K562 (cell line): ENCODE data around the gene TTC21A. TPM values are rescaled to one million over a fixed set of nuclear protein-coding genes. Genes with fewer than 3 reads are reported as not detected.

Experiments used
- ATAC-seq: fragments of 200-7000 bp; cut with Tn5 transposase; 3 replicates; pipeline ENCODE4 v1.9.1; 2020; ENCODE audit warnings: moderate library complexity
- BruUV-seq: library from RNA; stranded (reverse); fragments of 400-500 nt; replicated peaks from 2 replicates; lab custom pipeline; 2021; lab: Mats Ljungman, UMichigan
- CTCF ChIA-PET: fragments of 300-600 bp; formaldehyde crosslinking; extraction: SDS; loops from one replicate; lab custom pipeline; 2021; ENCODE audit warnings: low intra/inter-chr PET ratio; lab: Yijun Ruan, JAX
- POLR2A ChIA-PET: fragments of 300-600, 350-650 bp; sonication (Branson Sonifier 250); formaldehyde crosslinking; extraction: SDS; loops from one replicate; lab custom pipeline; 2021; ENCODE audit warnings: antibody characterized with exemption, inconsistent platforms; lab: Yijun Ruan, JAX
- DNase-seq, 4 experiments: peaks; one replicate each; pipeline versions ENCODE4 v3.0.0 to v3.0.0-alpha.2; 2011 to 2018; ENCODE audit warnings: low spot score in 3 of 4, mixed read lengths in 3 of 4; ENCODE audit errors: extremely low read depth in 1 of 4
- FAIRE-seq: peaks from 2 replicates; lab custom pipeline; 2011; peaks lifted over from hg19 to GRCh38; lab: Jason Lieb, UNC
- H2AFZ ChIP-seq: 2 replicates; pipeline ENCODE4 v1.6.0; 2011; ENCODE audit warnings: low read depth, low read length, control low read depth, inconsistent platforms
- H3K27ac ChIP-seq: fragments of 200-600 bp; 3 replicates; pipeline ENCODE4 v1.8.0; 2011; ENCODE audit warnings: low read depth, mild to moderate bottlenecking, control low read depth, inconsistent platforms, low read length, moderate library complexity, mixed read lengths; ENCODE audit errors: extremely low read depth
- H3K27me3 ChIP-seq, 2 experiments: fragments of 300-600 bp in 1 of 2; 2 replicates in 1 of 2; 3 replicates in 1 of 2; pipeline versions ENCODE4 v1.6.0 to v1.8.0; 2011; ENCODE audit warnings: inconsistent platforms in 2 of 2, low read length in 2 of 2, mild to moderate bottlenecking in 1 of 2, mixed read lengths in 1 of 2, moderate library complexity in 1 of 2; ENCODE audit not compliant: control insufficient read depth in 2 of 2, insufficient read depth in 2 of 2
- H3K36me3 ChIP-seq: fragments of 300-600 bp; 3 replicates; pipeline ENCODE4 v1.8.0; 2011; ENCODE audit warnings: mild to moderate bottlenecking, low read length, inconsistent platforms; ENCODE audit not compliant: control insufficient read depth, insufficient read depth
- H3K4me1 ChIP-seq, 2 experiments: fragments of 200-600 bp in 1 of 2; replicated peaks in 1 of 2; 2 replicates in 1 of 2; 3 replicates in 1 of 2; pipeline versions ENCODE4 v1.5.1 to v1.8.0; 2011; ENCODE audit warnings: inconsistent platforms in 2 of 2, low read length in 2 of 2, mild to moderate bottlenecking in 1 of 2, mixed read lengths in 1 of 2, moderate library complexity in 1 of 2; ENCODE audit not compliant: control insufficient read depth in 2 of 2, insufficient read depth in 2 of 2
- H3K4me2 ChIP-seq: 2 replicates; pipeline ENCODE4 v1.6.1; 2011; ENCODE audit warnings: low read length, control low read depth, inconsistent platforms, mixed read lengths; ENCODE audit not compliant: insufficient read depth
- H3K4me3 ChIP-seq: fragments of 200-600 bp; sonication (generic), shearing (Covaris generic); 2 replicates; pipeline ENCODE4 v1.5.1; 2016; ENCODE audit warnings: control low read depth, inconsistent platforms
- H3K79me2 ChIP-seq: fragments of 200-600 bp; 3 replicates; pipeline ENCODE4 v1.8.0; 2011; ENCODE audit warnings: low read length, inconsistent platforms; ENCODE audit not compliant: control insufficient read depth, insufficient read depth
- H3K9ac ChIP-seq, 2 experiments: 2 replicates each; pipeline versions ENCODE4 v1.6.0 to v1.6.1; 2011; ENCODE audit warnings: low read depth in 2 of 2, low read length in 2 of 2, control low read depth in 1 of 2, inconsistent platforms in 1 of 2, mild to moderate bottlenecking in 1 of 2, mixed read lengths in 1 of 2; ENCODE audit not compliant: insufficient read depth in 1 of 2
- H3K9me1 ChIP-seq: one replicate; pipeline ENCODE4 v1.6.0; 2011; ENCODE audit warnings: inconsistent platforms, mild to moderate bottlenecking, low read length, moderate library complexity; ENCODE audit not compliant: control insufficient read depth, insufficient read depth
- H3K9me3 ChIP-seq: replicated peaks from 2 replicates; pipeline ENCODE4 v1.5.1; 2011; ENCODE audit warnings: low read depth, low read length, inconsistent platforms; ENCODE audit not compliant: control insufficient read depth, insufficient read depth
- H4K20me1 ChIP-seq: replicated peaks from 2 replicates; pipeline ENCODE4 v1.6.1; 2011; ENCODE audit warnings: low read length, inconsistent platforms, mixed read lengths; ENCODE audit not compliant: control insufficient read depth, insufficient read depth
- ADNP ChIP-seq: fragments of 200-800 bp; sonication (Bioruptor generic); IDR thresholded peaks from 2 replicates; pipeline ENCODE4 v1.6.1; 2016; ENCODE audit warnings: missing genetic modification characterization, missing compliant biosample characterization
- BCOR ChIP-seq: fragments of 450-650 bp; IDR thresholded peaks from 2 replicates; pipeline ENCODE4 v1.6.1; 2016
- CBFA2T3 ChIP-seq: fragments of 450-650 bp; IDR thresholded peaks from 2 replicates; pipeline ENCODE4 v1.6.1; 2017
- DMBX1 ChIP-seq: fragments of 250-450 bp; sonication (Bioruptor Pico); IDR thresholded peaks from 2 replicates; pipeline ENCODE4 v1.8.0; 2022; ENCODE audit warnings: inconsistent platforms, mild to moderate bottlenecking, moderate library complexity, borderline replicate concordance
- DNMT1 ChIP-seq: fragments of 450-650 bp; IDR thresholded peaks from 2 replicates; pipeline ENCODE4 v1.6.1; 2016; ENCODE audit warnings: antibody characterized with exemption, mild to moderate bottlenecking
- HDAC1 ChIP-seq, 2 experiments: fragments of 450-650 bp; IDR thresholded peaks; 2 replicates each; pipeline ENCODE4 v1.6.1; 2016 to 2017; ENCODE audit warnings: inconsistent platforms in 1 of 2, mild to moderate bottlenecking in 1 of 2, moderate library complexity in 1 of 2
- HDAC2 ChIP-seq: fragments of 450-650 bp; IDR thresholded peaks from 2 replicates; pipeline ENCODE4 v1.6.1; 2016; ENCODE audit warnings: mild to moderate bottlenecking
- MAZ ChIP-seq, 2 experiments: fragments of 450-650 bp in 1 of 2; sonication (generic) in 1 of 2; formaldehyde crosslinking; IDR thresholded peaks in 1 of 2; conservative IDR thresholded peaks in 1 of 2; 2 replicates each; pipeline versions ENCODE4 v1.4.0 to v1.5.0; 2020; ENCODE audit warnings: mild to moderate bottlenecking in 1 of 2, missing genetic modification reagents in 1 of 2
- WHSC1 ChIP-seq: IDR thresholded peaks from one replicate; pipeline ENCODE4 v1.6.1; 2012; ENCODE audit warnings: low read length, control low read depth, inconsistent platforms
- WGBS: fragments of 100-300 bp; shearing (Covaris generic); methylation state at CpG from one replicate; pipeline ENCODE4 v1.1.6; 2016; ENCODE audit warnings: low coverage, mixed read lengths; ENCODE audit not compliant: insufficient coverage; ENCODE audit errors: missing lambda C conversion rate; 5-methylcytosine and 5-hydroxymethylcytosine counted together
- in situ Hi-C: fragments of 300-500 bp; cut with MboI; formaldehyde crosslinking; loops from 4 replicates; pipeline ENCODE4 v1.15.0; 2018; ENCODE audit warnings: inconsistent platforms, mixed read lengths
- intact Hi-C: fragments of 100-400 bp; cut with micrococcal nuclease; formaldehyde crosslinking; loops from 2 replicates; pipeline ENCODE4 v1.14.2; 2022
- polyA plus RNA-seq, 8 experiments: library from polyadenylated mRNA; depleted of rRNA in 4 of 8; stranded (reverse) in 5 of 8; unstranded in 3 of 8; fragments of >200 nt; fragmentation: Nextera tagmentation in 2 of 8; fragmentation: Illumina TruSeq in 1 of 8; extraction: Ambion mirVana in 2 of 8; extraction: Trizol in 1 of 8; gene quantifications; 2 replicates each; pipeline versions ENCODE4 v1.2.1 to v1.2.3, GENCODE V29; 2011 to 2014; ENCODE audit warnings: inconsistent platforms in 1 of 8, missing spikeins in 1 of 8
- total RNA-seq, 7 experiments: library from RNA; depleted of rRNA in 6 of 7; stranded (reverse); fragments of >200 nt in 6 of 7; fragmentation: Illumina TruSeq in 2 of 7; extraction: Trizol in 2 of 7; gene quantifications; 2 replicates each; pipeline versions ENCODE4 v1.2.1 to v1.2.3, GENCODE V29; 2011 to 2021; ENCODE audit warnings: low replicate concordance in 1 of 7
- TF ChIP-seq, protein P1 (sequence below): sonication (generic); formaldehyde crosslinking; IDR thresholded peaks from 2 replicates; pipeline ENCODE4 v1.8.0; 2022; ENCODE audit warnings: missing genetic modification reagents, mild to moderate bottlenecking, borderline replicate concordance
- TF ChIP-seq, protein P2 (sequence below), 2 experiments: fragments of 450-650 bp; IDR thresholded peaks; 2 replicates each; pipeline ENCODE4 v1.6.1; 2018; ENCODE audit warnings: mild to moderate bottlenecking in 2 of 2, low read depth in 1 of 2; ENCODE audit not compliant: partially characterized antibody in 2 of 2
- TF ChIP-seq, protein P3 (sequence below), 3 experiments: IDR thresholded peaks in 2 of 3; conservative IDR thresholded peaks in 1 of 3; 2 replicates each; pipeline ENCODE4 v1.5.1; 2011 to 2012; ENCODE audit warnings: low read length in 3 of 3, mild to moderate bottlenecking in 3 of 3, control low read depth in 2 of 3, improper control_type of control experiment in 1 of 3, inconsistent platforms in 1 of 3, low read depth in 1 of 3, mixed read lengths in 1 of 3, moderate library complexity in 1 of 3; ENCODE audit not compliant: insufficient read depth in 2 of 3

TTC21A gene
- total and polyA plus RNA-seq, 9 of the 15 experiments (the other 6 are each of a cell fraction or from before 2014, with no cell fraction given), result 0.22 to 1.4 (median 0.70) TPM

DNA sequence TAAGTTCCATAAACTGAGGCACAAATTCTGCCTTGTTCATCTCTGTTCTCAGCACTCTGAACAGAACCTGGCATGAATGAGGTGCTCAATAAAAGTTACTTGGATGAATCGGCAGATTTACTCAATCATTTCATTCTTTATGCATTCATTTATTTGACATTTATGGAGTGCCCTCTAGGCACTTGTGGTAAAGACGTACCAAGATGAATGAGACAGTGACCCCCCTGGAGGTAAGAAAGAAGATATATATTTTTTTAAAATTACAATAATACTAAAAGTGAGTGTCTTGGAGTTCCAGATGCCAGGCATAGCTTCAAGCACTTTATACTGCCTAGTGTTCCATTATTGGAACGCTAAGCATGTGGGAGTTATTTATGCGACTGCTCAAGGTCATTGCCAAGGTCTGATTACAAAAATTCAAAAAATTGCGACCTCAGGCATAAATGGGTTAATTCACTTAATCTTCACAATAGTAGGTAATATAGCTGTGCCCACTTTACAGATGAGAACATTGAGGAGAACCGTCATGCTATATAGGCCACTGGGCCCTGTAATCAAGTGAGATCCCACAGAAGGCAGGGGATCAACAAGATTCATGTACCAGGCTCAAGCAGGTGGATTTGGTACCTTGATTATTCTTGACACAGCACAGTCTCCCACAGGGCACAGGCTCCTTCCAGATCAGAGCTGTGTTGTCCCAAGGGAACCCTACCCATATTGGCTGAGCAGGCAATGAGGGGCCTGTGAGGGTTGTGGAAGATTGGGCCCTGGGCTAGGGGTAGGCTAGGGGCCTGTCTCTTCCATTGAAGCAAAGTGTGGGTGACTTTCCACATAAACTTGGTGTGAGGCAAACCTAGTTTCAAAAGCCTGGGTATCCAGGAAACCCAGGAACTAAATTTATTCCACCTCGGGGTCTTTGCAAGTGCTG is 74.2 kb downstream of the TTC21A start:
- Histone ChIP-seq H3K9me1 (no peaks in the 10 kb centered on the region), H3K36me3 (no peaks in the 10 kb centered on the region), H4K20me1 (no peaks in the 10 kb centered on the region), H3K4me1 (peaks cover 38 to 47% of the 10 kb centered on the region in 2 experiments), H3K27ac (no peak overlapping the region), H3K9ac (peak overlapping the region in 1 of 2 experiments; percentile 17; a peak in 1 of 4 replicates), H3K9me3 (no peaks in the 10 kb centered on the region), H3K27me3 (no peaks in the 10 kb centered on the region), H2AFZ (peak overlapping the region; percentile 84), H3K4me3 (peak overlapping the region; percentile 39; the same call in 1 of the 2 replicates), H3K4me2 (peak overlapping the region; percentile 78), H3K79me2 (peaks cover 3% of the 10 kb centered on the region; the same call in 2 of the 3 replicates)
- WGBS, result 48% methylated on average over 7 of the region's 7 CpGs
- no TSS peak for BruUV-seq
- ATAC-seq, result no peak
- in situ Hi-C loops (no loop called here), intact Hi-C loops (no loop called here)
- no peak for DNase-seq
- ChIA-PET POLR2A (interaction anchor here (0.6 to 0.7 kb wide), 2 partner anchors 36 to 43 kb away, joined by 3 read pairs; no protein-coding TSS in a partner anchor), CTCF (no interaction called here)
- peak; percentile 64 for FAIRE-seq
- TF ChIP-seq HDAC1 (IDR thresholded peaks at IDR 0.05) (0 out of 4 replicates have a peak, but pooled peaks of 1 of the 2 experiments have one; percentile 23), MAZ (CRISPR knock-in tag; conservative IDR thresholded peaks at IDR 0.05 in 1 of 2, IDR thresholded peaks at IDR 0.05 in 1 of 2) (0 out of 4 replicates have a peak, but pooled peaks of 1 of the 2 experiments have one; percentile 21), BCOR (peak; percentile 90), CBFA2T3 (no peak), ADNP (tag) (peak; percentile 95), HDAC2 (0 out of 2 replicates have a peak, but pooled peaks have one; percentile 46), DNMT1 (no peak), DMBX1 (CRISPR knock-in tag) (no peak), WHSC1 (no peak)
- TF ChIP-seq, protein P1, sequence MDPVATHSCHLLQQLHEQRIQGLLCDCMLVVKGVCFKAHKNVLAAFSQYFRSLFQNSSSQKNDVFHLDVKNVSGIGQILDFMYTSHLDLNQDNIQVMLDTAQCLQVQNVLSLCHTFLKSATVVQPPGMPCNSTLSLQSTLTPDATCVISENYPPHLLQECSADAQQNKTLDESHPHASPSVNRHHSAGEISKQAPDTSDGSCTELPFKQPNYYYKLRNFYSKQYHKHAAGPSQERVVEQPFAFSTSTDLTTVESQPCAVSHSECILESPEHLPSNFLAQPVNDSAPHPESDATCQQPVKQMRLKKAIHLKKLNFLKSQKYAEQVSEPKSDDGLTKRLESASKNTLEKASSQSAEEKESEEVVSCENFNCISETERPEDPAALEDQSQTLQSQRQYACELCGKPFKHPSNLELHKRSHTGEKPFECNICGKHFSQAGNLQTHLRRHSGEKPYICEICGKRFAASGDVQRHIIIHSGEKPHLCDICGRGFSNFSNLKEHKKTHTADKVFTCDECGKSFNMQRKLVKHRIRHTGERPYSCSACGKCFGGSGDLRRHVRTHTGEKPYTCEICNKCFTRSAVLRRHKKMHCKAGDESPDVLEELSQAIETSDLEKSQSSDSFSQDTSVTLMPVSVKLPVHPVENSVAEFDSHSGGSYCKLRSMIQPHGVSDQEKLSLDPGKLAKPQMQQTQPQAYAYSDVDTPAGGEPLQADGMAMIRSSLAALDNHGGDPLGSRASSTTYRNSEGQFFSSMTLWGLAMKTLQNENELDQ (CRISPR knock-in tag), result no peak
- TF ChIP-seq, protein P2, sequence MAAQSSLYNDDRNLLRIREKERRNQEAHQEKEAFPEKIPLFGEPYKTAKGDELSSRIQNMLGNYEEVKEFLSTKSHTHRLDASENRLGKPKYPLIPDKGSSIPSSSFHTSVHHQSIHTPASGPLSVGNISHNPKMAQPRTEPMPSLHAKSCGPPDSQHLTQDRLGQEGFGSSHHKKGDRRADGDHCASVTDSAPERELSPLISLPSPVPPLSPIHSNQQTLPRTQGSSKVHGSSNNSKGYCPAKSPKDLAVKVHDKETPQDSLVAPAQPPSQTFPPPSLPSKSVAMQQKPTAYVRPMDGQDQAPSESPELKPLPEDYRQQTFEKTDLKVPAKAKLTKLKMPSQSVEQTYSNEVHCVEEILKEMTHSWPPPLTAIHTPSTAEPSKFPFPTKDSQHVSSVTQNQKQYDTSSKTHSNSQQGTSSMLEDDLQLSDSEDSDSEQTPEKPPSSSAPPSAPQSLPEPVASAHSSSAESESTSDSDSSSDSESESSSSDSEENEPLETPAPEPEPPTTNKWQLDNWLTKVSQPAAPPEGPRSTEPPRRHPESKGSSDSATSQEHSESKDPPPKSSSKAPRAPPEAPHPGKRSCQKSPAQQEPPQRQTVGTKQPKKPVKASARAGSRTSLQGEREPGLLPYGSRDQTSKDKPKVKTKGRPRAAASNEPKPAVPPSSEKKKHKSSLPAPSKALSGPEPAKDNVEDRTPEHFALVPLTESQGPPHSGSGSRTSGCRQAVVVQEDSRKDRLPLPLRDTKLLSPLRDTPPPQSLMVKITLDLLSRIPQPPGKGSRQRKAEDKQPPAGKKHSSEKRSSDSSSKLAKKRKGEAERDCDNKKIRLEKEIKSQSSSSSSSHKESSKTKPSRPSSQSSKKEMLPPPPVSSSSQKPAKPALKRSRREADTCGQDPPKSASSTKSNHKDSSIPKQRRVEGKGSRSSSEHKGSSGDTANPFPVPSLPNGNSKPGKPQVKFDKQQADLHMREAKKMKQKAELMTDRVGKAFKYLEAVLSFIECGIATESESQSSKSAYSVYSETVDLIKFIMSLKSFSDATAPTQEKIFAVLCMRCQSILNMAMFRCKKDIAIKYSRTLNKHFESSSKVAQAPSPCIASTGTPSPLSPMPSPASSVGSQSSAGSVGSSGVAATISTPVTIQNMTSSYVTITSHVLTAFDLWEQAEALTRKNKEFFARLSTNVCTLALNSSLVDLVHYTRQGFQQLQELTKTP (IDR thresholded peaks at IDR 0.05; ENCODE audit: low read depth in 1 of 2, partially characterized antibody in 2 of 2), result no peak
- TF ChIP-seq, protein P3, sequence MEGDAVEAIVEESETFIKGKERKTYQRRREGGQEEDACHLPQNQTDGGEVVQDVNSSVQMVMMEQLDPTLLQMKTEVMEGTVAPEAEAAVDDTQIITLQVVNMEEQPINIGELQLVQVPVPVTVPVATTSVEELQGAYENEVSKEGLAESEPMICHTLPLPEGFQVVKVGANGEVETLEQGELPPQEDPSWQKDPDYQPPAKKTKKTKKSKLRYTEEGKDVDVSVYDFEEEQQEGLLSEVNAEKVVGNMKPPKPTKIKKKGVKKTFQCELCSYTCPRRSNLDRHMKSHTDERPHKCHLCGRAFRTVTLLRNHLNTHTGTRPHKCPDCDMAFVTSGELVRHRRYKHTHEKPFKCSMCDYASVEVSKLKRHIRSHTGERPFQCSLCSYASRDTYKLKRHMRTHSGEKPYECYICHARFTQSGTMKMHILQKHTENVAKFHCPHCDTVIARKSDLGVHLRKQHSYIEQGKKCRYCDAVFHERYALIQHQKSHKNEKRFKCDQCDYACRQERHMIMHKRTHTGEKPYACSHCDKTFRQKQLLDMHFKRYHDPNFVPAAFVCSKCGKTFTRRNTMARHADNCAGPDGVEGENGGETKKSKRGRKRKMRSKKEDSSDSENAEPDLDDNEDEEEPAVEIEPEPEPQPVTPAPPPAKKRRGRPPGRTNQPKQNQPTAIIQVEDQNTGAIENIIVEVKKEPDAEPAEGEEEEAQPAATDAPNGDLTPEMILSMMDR (IDR thresholded peaks at IDR 0.05 in 2 of 3, conservative IDR thresholded peaks at IDR 0.05 in 1 of 3; ENCODE audit: insufficient read depth in 2 of 3, low read depth in 1 of 3, low read length in 3 of 3), result peak in 1 of 3 experiments; percentile 4; a peak in 1 of 6 replicates
